H1 (cell line): Measurements from ENCODE around the gene DBX1. TPM values are rescaled to one million over a fixed set of nuclear protein-coding genes. Genes with fewer than 3 reads are reported as not detected.

Experiments used
- CTCF ChIA-PET: fragments of 300-600 bp; sonication (Branson Sonifier 250); formaldehyde crosslinking; loops from one replicate; lab custom pipeline; 2021; ENCODE audit not compliant: partially characterized antibody; lab: Charles Lee
- POLR2A ChIA-PET: fragments of 300-600 bp; sonication (Branson Sonifier 250); formaldehyde crosslinking; loops from one replicate; lab custom pipeline; 2021; ENCODE audit warnings: inconsistent platforms; ENCODE audit not compliant: partially characterized antibody; lab: Charles Lee
- DNase-seq, 2 experiments: peaks; one replicate each; pipeline versions ENCODE4 v3.0.0 to v3.0.0-alpha.2; 2010 to 2022; ENCODE audit warnings: low spot score in 2 of 2, low read depth in 1 of 2, mixed read lengths in 1 of 2
- FAIRE-seq: peaks from 2 replicates; lab custom pipeline; 2011; peaks lifted over from hg19 to GRCh38; lab: Jason Lieb, UNC
- H2AFZ ChIP-seq: 2 replicates; pipeline ENCODE4 v1.8.1; 2012; ENCODE audit warnings: low read length, inconsistent platforms
- H2AK5ac ChIP-seq: 2 replicates; pipeline ENCODE4 v1.6.1; 2013; ENCODE audit warnings: low read depth, low read length
- H2BK120ac ChIP-seq: replicated peaks from 2 replicates; pipeline ENCODE3; 2013; ENCODE audit warnings: low read depth, low read length, inconsistent platforms
- H2BK12ac ChIP-seq: 2 replicates; pipeline ENCODE4 v1.6.1; 2013; ENCODE audit warnings: low read depth, low read length
- H2BK15ac ChIP-seq: 2 replicates; pipeline ENCODE4 v1.6.1; 2013; ENCODE audit warnings: low read length
- H2BK20ac ChIP-seq: 2 replicates; pipeline ENCODE4 v1.6.1; 2013; ENCODE audit warnings: low read length
- H2BK5ac ChIP-seq: 2 replicates; pipeline ENCODE4 v1.6.1; 2013; ENCODE audit warnings: low read depth, low read length
- H3K14ac ChIP-seq: 2 replicates; pipeline ENCODE4 v1.6.1; 2013; ENCODE audit warnings: inconsistent platforms; ENCODE audit not compliant: insufficient read length
- H3K18ac ChIP-seq: 2 replicates; pipeline ENCODE4 v1.6.1; 2013; ENCODE audit warnings: low read length; ENCODE audit errors: extremely low read depth
- H3K23ac ChIP-seq: 2 replicates; pipeline ENCODE4 v1.6.1; 2013; ENCODE audit warnings: inconsistent platforms; ENCODE audit not compliant: insufficient read length
- H3K23me2 ChIP-seq: 2 replicates; pipeline ENCODE4 v1.6.1; 2013; ENCODE audit warnings: low read depth, low read length
- H3K27ac ChIP-seq: 2 replicates; pipeline ENCODE4 v1.6.1; 2011; ENCODE audit warnings: low read depth, low read length, inconsistent platforms
- H3K27me3 ChIP-seq, 4 experiments: replicated peaks in 1 of 4; 1 replicate in 1 of 4; 2 replicates in 3 of 4; pipeline versions ENCODE4 v1.6.1 to v1.8.1; 2011 to 2013; ENCODE audit warnings: low read length in 3 of 4, mild to moderate bottlenecking in 3 of 4, inconsistent platforms in 2 of 4, mixed read lengths in 2 of 4, moderate library complexity in 1 of 4; ENCODE audit not compliant: control insufficient read depth in 3 of 4, insufficient read depth in 3 of 4; ENCODE audit errors: extremely low read depth in 1 of 4
- H3K36me3 ChIP-seq, 4 experiments: 2 replicates each; pipeline versions ENCODE4 v1.6.1 to v1.8.1; 2011 to 2013; ENCODE audit warnings: mild to moderate bottlenecking in 4 of 4, low read length in 3 of 4, moderate library complexity in 2 of 4, control low read depth in 1 of 4, inconsistent platforms in 1 of 4; ENCODE audit not compliant: insufficient read depth in 4 of 4, control insufficient read depth in 2 of 4
- H3K4ac ChIP-seq: replicated peaks from 2 replicates; pipeline ENCODE3; 2013; ENCODE audit warnings: low read length, low read depth, mixed read lengths, inconsistent platforms; ENCODE audit not compliant: insufficient read length
- H3K4me1 ChIP-seq, 4 experiments: replicated peaks in 1 of 4; 1 replicate in 1 of 4; 2 replicates in 3 of 4; pipeline versions ENCODE4 v1.6.1 to v1.8.1; 2011 to 2013; ENCODE audit warnings: low read length in 3 of 4, inconsistent platforms in 2 of 4, mixed read lengths in 1 of 4; ENCODE audit not compliant: insufficient read depth in 4 of 4, control insufficient read depth in 3 of 4
- H3K4me2 ChIP-seq, 2 experiments: 2 replicates each; pipeline versions ENCODE4 v1.6.1 to v1.8.1; 2011 to 2013; ENCODE audit warnings: low read depth in 2 of 2, low read length in 2 of 2, control low read depth in 1 of 2, inconsistent platforms in 1 of 2, mild to moderate bottlenecking in 1 of 2; ENCODE audit not compliant: insufficient read depth in 1 of 2
- H3K4me3 ChIP-seq, 4 experiments: fragments of 200-600, 300-600 bp in 1 of 4; sonication (generic), shearing (Covaris generic), sonication (Bioruptor Twin) in 1 of 4; 2 replicates each; pipeline versions ENCODE4 v1.5.1 to v1.8.1; 2011 to 2016; ENCODE audit warnings: low read length in 4 of 4, low read depth in 3 of 4, control low read depth in 2 of 4, inconsistent platforms in 2 of 4, mild to moderate bottlenecking in 2 of 4, mixed read lengths in 1 of 4, moderate library complexity in 1 of 4; ENCODE audit not compliant: insufficient read depth in 2 of 4; ENCODE audit errors: extremely low read depth in 1 of 4
- H3K56ac ChIP-seq: replicated peaks from 2 replicates; pipeline ENCODE3; 2013; ENCODE audit warnings: low read depth, mild to moderate bottlenecking, mixed read lengths, low read length, inconsistent platforms; ENCODE audit not compliant: insufficient read length
- H3K79me1 ChIP-seq: 2 replicates; pipeline ENCODE4 v1.6.1; 2013; ENCODE audit warnings: low read depth, low read length, control low read depth
- H3K79me2 ChIP-seq, 2 experiments: 2 replicates each; pipeline versions ENCODE4 v1.6.1 to v1.8.1; 2012 to 2013; ENCODE audit warnings: low read length in 2 of 2, mild to moderate bottlenecking in 2 of 2, inconsistent platforms in 1 of 2; ENCODE audit not compliant: insufficient read depth in 2 of 2, control insufficient read depth in 1 of 2
- H3K9ac ChIP-seq, 4 experiments: replicated peaks in 1 of 4; 1 replicate in 1 of 4; 2 replicates in 3 of 4; pipeline versions ENCODE4 v1.6.1 to v1.8.1; 2011 to 2013; ENCODE audit warnings: low read depth in 3 of 4, low read length in 3 of 4, control low read depth in 2 of 4, mild to moderate bottlenecking in 2 of 4, moderate library complexity in 2 of 4, inconsistent platforms in 1 of 4; ENCODE audit errors: extremely low read depth in 1 of 4
- H3K9me3 ChIP-seq, 2 experiments: 2 replicates each; pipeline versions ENCODE4 v1.6.1 to v1.8.1; 2012 to 2013; ENCODE audit warnings: mild to moderate bottlenecking in 2 of 2, moderate library complexity in 2 of 2, control low read depth in 1 of 2, inconsistent platforms in 1 of 2, low read depth in 1 of 2, low read length in 1 of 2, mixed read lengths in 1 of 2; ENCODE audit not compliant: insufficient read depth in 2 of 2
- H4K20me1 ChIP-seq, 2 experiments: replicated peaks in 1 of 2; 2 replicates each; pipeline versions ENCODE3 to v1.8.1; 2011 to 2013; ENCODE audit warnings: inconsistent platforms in 2 of 2, low read length in 2 of 2, mild to moderate bottlenecking in 1 of 2; ENCODE audit not compliant: insufficient read depth in 2 of 2, control insufficient read depth in 1 of 2
- H4K5ac ChIP-seq: 2 replicates; pipeline ENCODE4 v1.6.1; 2013; ENCODE audit warnings: low read length, low read depth, mixed read lengths, inconsistent platforms; ENCODE audit not compliant: insufficient read length
- H4K8ac ChIP-seq: 2 replicates; pipeline ENCODE4 v1.8.0; 2013; ENCODE audit warnings: mild to moderate bottlenecking, moderate library complexity, low read length, inconsistent platforms; ENCODE audit not compliant: insufficient read depth; ENCODE audit errors: extremely low read depth
- H4K91ac ChIP-seq: replicated peaks from 2 replicates; pipeline ENCODE3; 2013; ENCODE audit warnings: low read length, mixed read lengths, inconsistent platforms; ENCODE audit not compliant: insufficient read length
- KDM5A ChIP-seq: fragments of 200-600 bp; IDR thresholded peaks from 2 replicates; pipeline ENCODE4 v1.7.1; 2012; ENCODE audit warnings: mild to moderate bottlenecking, low read length, inconsistent platforms, mixed read lengths
- polyA plus RNA-seq, 7 experiments: library from polyadenylated mRNA; depleted of rRNA in 3 of 7; stranded (reverse) in 5 of 7; unstranded in 2 of 7; fragments of >200 nt in 5 of 7; fragments of 200-250 nt in 2 of 7; gene quantifications; 1 replicate in 5 of 7; 2 replicates in 1 of 7; 4 replicates in 1 of 7; pipeline versions ENCODE4 v1.2.1 to v1.2.3, GENCODE V29; 2011 to 2013; ENCODE audit warnings: missing spikeins in 2 of 7, mixed read lengths in 2 of 7
- total RNA-seq: library from RNA; stranded (reverse); fragmentation: NEBNext Ultra II Directional; extraction: Animal tissue kit (Norgen Biotek cat#: 25700); gene quantifications from 2 replicates; pipeline ENCODE4 v1.2.1, GENCODE V29; 2021

The DBX1 gene
- total and polyA plus RNA-seq, 2 of the 8 experiments (the other 6 are each of a cell fraction or from before 2014, with no cell fraction given): not detected

DNA sequence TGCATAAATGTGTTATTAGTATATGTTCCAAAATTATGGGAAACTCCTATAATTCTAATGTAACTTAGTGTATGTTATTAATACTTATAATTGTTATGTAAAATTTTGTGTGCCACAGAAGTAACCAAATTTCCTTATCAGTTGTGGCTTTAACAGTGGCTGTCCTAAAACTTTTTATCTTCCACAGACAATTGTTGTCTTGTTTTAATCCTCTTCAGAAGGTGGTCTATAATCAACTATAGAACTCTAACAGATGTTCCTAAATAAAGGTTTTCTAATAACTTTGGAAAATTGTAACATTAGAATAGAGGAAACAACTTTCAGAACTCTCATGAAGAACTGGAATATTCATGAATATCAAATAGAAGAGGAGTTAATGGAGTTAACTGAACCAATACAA lies 44.4 kb upstream of the DBX1 start:
- H3K4me1 ChIP-seq: peaks cover 0 to 10% (median 7%) of the 10 kb centered on the region in 4 experiments; a peak in 6 of 7 replicates
- no peak overlapping the region for H2BK20ac ChIP-seq
- H2AK5ac ChIP-seq: no peak overlapping the region
- H3K4me2 ChIP-seq: no peak overlapping the region
- H2BK12ac ChIP-seq: no peak overlapping the region
- POLR2A ChIA-PET: no interaction called here
- no peaks in the 10 kb centered on the region for H3K79me1 ChIP-seq
- no peak overlapping the region for H4K91ac ChIP-seq
- H3K14ac ChIP-seq: no peak overlapping the region
- CTCF ChIA-PET: interaction anchor here (1.2 kb wide), 1 partner anchor 16 kb away, joined by 3 read pairs; no protein-coding TSS in a partner anchor
- H3K9me3 ChIP-seq: peaks cover 0 to 2% of the 10 kb centered on the region in 2 experiments; a peak in 1 of 4 replicates
- peaks cover 66 to 100% (median 89%) of the 10 kb centered on the region in 4 experiments for H3K27me3 ChIP-seq
- H3K36me3 ChIP-seq: no peaks in the 10 kb centered on the region
- no peak overlapping the region for H2BK15ac ChIP-seq
- H4K8ac ChIP-seq: no peak overlapping the region
- H3K23ac ChIP-seq: no peak overlapping the region
- H3K79me2 ChIP-seq: no peaks in the 10 kb centered on the region
- DNase-seq: no peak
- H4K20me1 ChIP-seq: peaks cover 2% of the 10 kb centered on the region in 2 experiments
- H4K5ac ChIP-seq: no peak overlapping the region
- H3K18ac ChIP-seq: no peak overlapping the region
- no peak for FAIRE-seq
- H3K56ac ChIP-seq: no peak overlapping the region
- H2BK120ac ChIP-seq: no peak overlapping the region
- no peak overlapping the region for H3K27ac ChIP-seq
- H3K4ac ChIP-seq: no peak overlapping the region
- H2AFZ ChIP-seq: no peak overlapping the region
- H3K23me2 ChIP-seq: no peaks in the 10 kb centered on the region
- no peak overlapping the region for H3K4me3 ChIP-seq
- H3K9ac ChIP-seq: no peak overlapping the region
- no peak overlapping the region for H2BK5ac ChIP-seq
- TF ChIP-seq KDM5A: no peak
